ENCODE measurements around the gene TUBB4B. TPM values are rescaled to one million over a fixed set of nuclear protein-coding genes. Genes with fewer than 3 reads are reported as not detected.

The TUBB4B gene
- total and polyA plus RNA-seq, 2 of the 4 experiments (the other 2 are of a cell fraction), result 237 to 529 TPM

GRCh38 chr9:137231372-137232039 is 9.6 kb upstream of the TUBB4B start:
- Histone ChIP-seq H3K18ac (ENCODE audit: low read depth, low read length) (no peak overlapping the region), H3K4me3 (ENCODE audit: insufficient read depth, low read depth, low read length) (no peak overlapping the region), H3K23ac (ENCODE audit: low read depth, low read length) (no peak overlapping the region), H3K4ac (ENCODE audit: low read depth, low read length) (no peak overlapping the region), H2BK5ac (ENCODE audit: low read depth, low read length, poor library complexity, severe bottlenecking) (no peak overlapping the region), H4K8ac (ENCODE audit: low read depth in 2 of 2, low read length in 2 of 2) (no peak overlapping the region), H2BK15ac (ENCODE audit: low read depth, low read length) (no peak overlapping the region), H3K4me2 (ENCODE audit: low read depth, low read length) (no peak overlapping the region), H3K9ac (ENCODE audit: low read depth, low read length) (no peak overlapping the region), H3K9me1 (ENCODE audit: insufficient read depth, low read length) (no peaks in the 10 kb centered on the region), H3K56ac (ENCODE audit: extremely low read depth, insufficient read depth, low read length) (no peak overlapping the region), H3K27ac (ENCODE audit: insufficient read depth, low read length) (no peak overlapping the region), H2AK9ac (replicated peaks; ENCODE audit: low read depth, low read length, poor library complexity) (no peak overlapping the region), H4K20me1 (ENCODE audit: insufficient read depth, low read length) (peaks cover under 1% of the 10 kb centered on the region; the same call in 1 of the 2 replicates), H3K14ac (replicated peaks; ENCODE audit: low read depth, low read length) (no peak overlapping the region), H4K5ac (ENCODE audit: low read depth, low read length) (no peak overlapping the region), H2BK20ac (ENCODE audit: low read depth, low read length) (no peak overlapping the region), H3K79me1 (ENCODE audit: low read depth in 1 of 2, low read length in 2 of 2) (0 out of 4 replicates have a peak, but pooled peaks cover 0 to under 1% of the 10 kb centered on the region in 2 experiments), H4K91ac (ENCODE audit: insufficient read depth, low read depth, low read length) (no peak overlapping the region), H2BK120ac (ENCODE audit: low read depth, low read length) (no peak overlapping the region), H3K36me3 (ENCODE audit: control insufficient read depth, insufficient read depth, low read length) (no peaks in the 10 kb centered on the region), H3K9me3 (ENCODE audit: control insufficient read depth, insufficient read depth, low read length) (no peaks in the 10 kb centered on the region), H3K4me1 (ENCODE audit: control insufficient read depth, insufficient read depth, low read length) (peaks cover 2% of the 10 kb centered on the region; the same call in 1 of the 2 replicates), H3K27me3 (ENCODE audit: control insufficient read depth, insufficient read depth, low read length) (peaks cover 1% of the 10 kb centered on the region; the same call in 1 of the 2 replicates), H2AFZ (replicated peaks; ENCODE audit: low read length, poor library complexity) (no peak overlapping the region), H2AK5ac (ENCODE audit: low read depth, low read length) (no peak overlapping the region)
- POLR2A ChIA-PET (ENCODE audit: unreplicated experiment), result interaction anchor here (0.6 kb wide), 1 partner anchor 30 kb away, joined by 16 read pairs; no protein-coding TSS in a partner anchor
- DNase-seq (no peak), ATAC-seq (ENCODE audit: low read depth) (no peak)
- no TSS peak for BruUV-seq (replicated peaks)
- CTCF ChIA-PET, result no interaction called here
- in situ Hi-C loops (cut with MboI; ENCODE audit: low sequenced_read_pairs) (no loop called here), intact Hi-C loops (cut with micrococcal nuclease) (no loop called here), dilution Hi-C loops (cut with HindIII; ENCODE audit: low sequenced_read_pairs, unreplicated experiment) (no loop called here)
- 83% methylated on average over 5 of the region's 23 CpGs; no CpG with 5 or more reads in 1 of the 2 experiments for WGBS, 2 experiments (ENCODE audit: extremely low coverage in 2 of 2, insufficient read length in 1 of 2)
- no peak for TF ChIP-seq MAFK (IDR thresholded peaks at IDR 0.05; ENCODE audit: low read depth, low read length)
- TF ChIP-seq MAZ (IDR thresholded peaks at IDR 0.05; ENCODE audit: borderline replicate concordance, low read depth, low read length), result no peak
- TF ChIP-seq, protein P1, sequence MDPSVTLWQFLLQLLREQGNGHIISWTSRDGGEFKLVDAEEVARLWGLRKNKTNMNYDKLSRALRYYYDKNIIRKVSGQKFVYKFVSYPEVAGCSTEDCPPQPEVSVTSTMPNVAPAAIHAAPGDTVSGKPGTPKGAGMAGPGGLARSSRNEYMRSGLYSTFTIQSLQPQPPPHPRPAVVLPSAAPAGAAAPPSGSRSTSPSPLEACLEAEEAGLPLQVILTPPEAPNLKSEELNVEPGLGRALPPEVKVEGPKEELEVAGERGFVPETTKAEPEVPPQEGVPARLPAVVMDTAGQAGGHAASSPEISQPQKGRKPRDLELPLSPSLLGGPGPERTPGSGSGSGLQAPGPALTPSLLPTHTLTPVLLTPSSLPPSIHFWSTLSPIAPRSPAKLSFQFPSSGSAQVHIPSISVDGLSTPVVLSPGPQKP (IDR thresholded peaks at IDR 0.05; ENCODE audit: borderline replicate concordance, low read depth, low read length), result no peak
- no peak for TF ChIP-seq NFE2L2 (IDR thresholded peaks at IDR 0.05; ENCODE audit: low read depth, low read length)

All from IMR-90 (cell line).